GM12872 (cell line): Measurements from ENCODE around the gene AGPAT2.

ENCODE experiments used
- TF ChIP-seq, protein P1 (sequence below): IDR thresholded peaks from 3 replicates; pipeline ENCODE4 v1.5.1; 2011; ENCODE audit warnings: low read depth, mild to moderate bottlenecking, low read length, moderate library complexity; ENCODE audit not compliant: insufficient read depth

The AGPAT2 gene

GRCh38 chr9:136712690-136713544, 25.7 kb upstream of the AGPAT2 start:
- TF ChIP-seq, protein P1, sequence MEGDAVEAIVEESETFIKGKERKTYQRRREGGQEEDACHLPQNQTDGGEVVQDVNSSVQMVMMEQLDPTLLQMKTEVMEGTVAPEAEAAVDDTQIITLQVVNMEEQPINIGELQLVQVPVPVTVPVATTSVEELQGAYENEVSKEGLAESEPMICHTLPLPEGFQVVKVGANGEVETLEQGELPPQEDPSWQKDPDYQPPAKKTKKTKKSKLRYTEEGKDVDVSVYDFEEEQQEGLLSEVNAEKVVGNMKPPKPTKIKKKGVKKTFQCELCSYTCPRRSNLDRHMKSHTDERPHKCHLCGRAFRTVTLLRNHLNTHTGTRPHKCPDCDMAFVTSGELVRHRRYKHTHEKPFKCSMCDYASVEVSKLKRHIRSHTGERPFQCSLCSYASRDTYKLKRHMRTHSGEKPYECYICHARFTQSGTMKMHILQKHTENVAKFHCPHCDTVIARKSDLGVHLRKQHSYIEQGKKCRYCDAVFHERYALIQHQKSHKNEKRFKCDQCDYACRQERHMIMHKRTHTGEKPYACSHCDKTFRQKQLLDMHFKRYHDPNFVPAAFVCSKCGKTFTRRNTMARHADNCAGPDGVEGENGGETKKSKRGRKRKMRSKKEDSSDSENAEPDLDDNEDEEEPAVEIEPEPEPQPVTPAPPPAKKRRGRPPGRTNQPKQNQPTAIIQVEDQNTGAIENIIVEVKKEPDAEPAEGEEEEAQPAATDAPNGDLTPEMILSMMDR: no peak

DNA sequence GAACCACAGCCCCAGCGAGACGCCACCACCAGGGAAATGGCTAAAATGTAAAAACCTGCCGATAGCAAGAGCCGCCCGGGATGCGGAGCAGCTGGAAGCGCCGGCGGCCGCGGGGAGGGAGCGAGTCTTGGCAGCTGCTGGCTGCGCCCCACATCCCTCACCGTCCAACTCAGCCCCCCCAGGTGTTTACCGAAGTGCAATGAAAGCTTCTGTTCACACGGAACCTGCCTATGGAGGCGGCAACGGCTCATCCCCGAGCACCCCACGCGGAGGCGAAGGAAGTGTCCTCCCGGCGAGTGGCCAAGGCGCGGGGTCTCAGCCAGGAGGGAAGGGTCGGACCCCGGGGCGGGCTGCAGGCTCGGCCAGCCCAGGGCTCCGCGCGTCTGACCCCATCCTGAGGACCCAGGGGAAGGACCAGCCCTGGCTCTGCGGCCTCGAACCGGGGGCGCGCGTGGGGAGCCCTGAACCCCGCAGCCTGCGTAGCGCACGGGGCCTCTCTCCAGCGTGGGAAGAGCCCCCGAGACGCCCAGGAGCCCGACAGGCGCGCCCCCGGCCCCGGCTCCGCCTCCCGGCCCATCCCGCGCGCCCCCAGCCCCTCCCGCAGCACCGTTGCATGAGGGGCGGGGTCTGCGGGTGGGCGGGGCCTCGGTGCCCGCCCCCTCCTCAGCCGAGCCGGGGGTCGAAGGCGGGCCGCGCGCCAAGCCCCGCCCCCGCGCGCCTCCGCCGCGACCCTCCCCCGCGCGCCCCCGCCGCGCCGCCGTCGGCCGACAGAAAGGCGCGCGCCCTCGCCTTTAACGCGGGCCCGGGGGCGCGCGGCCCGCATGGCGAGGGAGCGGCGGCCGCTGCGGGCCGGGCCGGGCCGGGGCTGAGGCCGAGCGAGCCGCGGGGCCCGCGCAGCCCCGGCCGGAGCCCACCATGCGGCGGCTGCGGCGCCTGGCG, 24.8 kb upstream of the AGPAT2 start, which contains the start of gene DIPK1B:
Gene DIPK1B (plus strand): TSS at position 822 of the 939 bp plus-strand sequence. CDS start 94 bp downstream, at position 916.
- TF ChIP-seq, protein P1: no peak

DNA sequence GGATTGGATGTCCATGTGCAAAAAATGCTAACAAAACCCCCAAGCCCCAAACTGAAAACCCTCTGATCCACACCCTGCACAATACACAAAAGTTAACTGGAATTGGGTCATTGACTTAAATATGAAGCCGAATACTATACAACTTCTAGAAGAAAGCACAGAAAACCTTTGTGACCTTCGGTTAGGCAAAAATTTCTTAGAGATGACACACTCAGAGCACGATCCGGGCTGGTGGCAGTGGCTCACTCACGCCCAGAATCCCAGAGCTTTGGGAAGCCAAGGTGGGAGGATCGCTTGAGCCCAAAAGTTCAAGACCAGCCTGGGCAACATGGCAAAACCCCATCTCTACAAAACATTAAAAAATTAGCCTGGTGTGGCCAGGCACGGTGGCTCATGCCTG, 23.3 kb upstream of the AGPAT2 start:
- TF ChIP-seq, protein P1: no peak

DNA sequence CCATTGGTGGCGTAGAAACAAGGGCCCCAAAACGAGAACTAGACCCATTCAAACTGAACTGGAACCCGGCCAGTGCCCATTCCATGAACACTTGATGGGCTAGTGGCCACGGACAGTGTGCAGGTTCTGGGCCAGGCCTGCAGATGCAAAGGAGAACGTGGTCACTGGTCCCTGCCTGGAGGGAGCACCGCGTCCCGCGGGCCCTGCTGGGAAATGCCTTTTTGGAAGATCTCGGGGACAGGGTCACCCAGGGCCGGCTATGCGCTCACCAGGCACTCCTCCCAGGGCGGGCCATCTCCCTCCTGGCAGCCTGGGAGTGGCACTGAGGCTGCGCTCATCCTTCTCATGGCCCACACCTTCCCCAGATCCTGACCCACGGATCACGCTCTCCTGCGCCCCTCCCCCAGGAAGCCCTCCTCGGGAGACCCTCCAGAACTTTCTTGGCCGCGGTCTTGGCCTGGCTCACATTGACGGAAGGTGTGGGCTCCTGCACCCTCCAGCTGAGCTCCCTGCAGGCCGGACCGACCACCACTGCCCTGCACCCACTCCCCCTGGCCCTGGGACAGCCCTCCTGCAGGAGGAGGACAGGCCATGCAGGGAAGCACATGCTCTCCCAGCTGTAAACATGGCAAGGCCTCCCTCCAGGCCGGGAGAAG, 22.3 kb upstream of the AGPAT2 start:
- TF ChIP-seq, protein P1: no peak

GRCh38 chr9:136707849-136708517, 20.7 kb upstream of the AGPAT2 start:
- TF ChIP-seq, protein P1: no peak

DNA sequence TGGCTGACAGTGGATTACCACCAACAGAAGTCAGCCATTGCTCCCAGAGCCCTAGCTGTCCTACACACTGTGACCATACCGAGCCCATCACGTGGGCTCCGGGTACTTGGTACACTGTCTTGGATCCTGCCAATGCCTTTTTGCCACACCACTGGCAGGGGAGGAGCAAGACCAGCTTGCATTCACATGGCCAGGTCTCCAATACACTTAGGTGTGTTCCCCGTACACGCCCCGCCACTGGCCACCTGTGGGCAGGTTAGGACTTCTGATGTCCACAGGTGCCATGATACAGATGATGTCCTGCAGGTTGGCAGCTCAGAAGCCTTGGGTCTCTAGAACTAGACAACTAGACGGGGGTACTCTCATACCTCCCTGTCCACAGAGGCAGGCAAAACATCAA, 19.8 kb upstream of the AGPAT2 start:
- TF ChIP-seq, protein P1: no peak

GRCh38 chr9:136705564-136705963, 18.3 kb upstream of the AGPAT2 start:
- TF ChIP-seq, protein P1: no peak
